Stimulated activated CD8-positive, alpha-beta memory T cell treated with anti-CD3 and anti-CD28 coated beads, Interleukin-7, amount 100 ng/mL, for 48 hours (primary cell): ENCODE results near the gene VAMP4.
"Not testable (repeated sequence)": the region's sequence is repeated elsewhere in the genome, so short reads cannot be mapped to it uniquely, and the experiment has no call there.

Source experiments
- DNase-seq, 2 donors: peaks; one replicate each; pipeline ENCODE4 v3.0.0-alpha.2; 2020; ENCODE audit warnings: low read depth in 1 of 2; ENCODE audit errors: extremely low read depth in 1 of 2

VAMP4 gene

GRCh38 chr1:171707583-171707982 is 34.3 kb downstream of the VAMP4 start:
- DNase-seq: no peak

GRCh38 chr1:171702598-171702997 is 39.3 kb downstream of the VAMP4 start:
- DNase-seq: no peak

- no peak for DNase-seq
Measured at GRCh38 chr1:171699531-171699930, 42.3 kb downstream of the VAMP4 start.

- DNase-seq: not testable (repeated sequence)
Measured at GRCh38 chr1:171695772-171696171, 46.1 kb downstream of the VAMP4 start.

- DNase-seq: not testable (repeated sequence)
Measured at GRCh38 chr1:171693541-171693940, 48.3 kb downstream of the VAMP4 start.

- no peak for DNase-seq
Measured at GRCh38 chr1:171683870-171684269, 58.0 kb downstream of the VAMP4 start.

- DNase-seq: no peak
Measured at GRCh38 chr1:171680339-171680738, 61.5 kb downstream of the VAMP4 start.

GRCh38 chr1:171676823-171677222 is 65.0 kb downstream of the VAMP4 start:
- no peak for DNase-seq

GRCh38 chr1:171674431-171675405 is 67.1 kb downstream of the VAMP4 start:
- no peak for DNase-seq

GRCh38 chr1:171670739-171671138 is 71.1 kb downstream of the VAMP4 start:
- no peak for DNase-seq

GRCh38 chr1:171668372-171668771 is 73.5 kb downstream of the VAMP4 start:
- no peak for DNase-seq

- DNase-seq: no peak
Measured at GRCh38 chr1:171666114-171666769, 75.6 kb downstream of the VAMP4 start.

GRCh38 chr1:171664976-171665375 is 76.9 kb downstream of the VAMP4 start:
- DNase-seq: no peak

GRCh38 chr1:171663854-171664575 is 77.8 kb downstream of the VAMP4 start:
- no peak for DNase-seq

GRCh38 chr1:171663036-171663853 is 78.6 kb downstream of the VAMP4 start:
- DNase-seq: no peak

GRCh38 chr1:171661076-171661650 is 80.7 kb downstream of the VAMP4 start:
- DNase-seq: no peak

GRCh38 chr1:171656206-171656605 is 85.7 kb downstream of the VAMP4 start:
- not testable (repeated sequence) for DNase-seq

- DNase-seq: no peak
Measured at GRCh38 chr1:171655746-171656116, 86.1 kb downstream of the VAMP4 start.

- peak; percentile 41 to 69 for DNase-seq
Measured at GRCh38 chr1:171654942-171655745, 86.7 kb downstream of the VAMP4 start.
